Duodenal mucosa (tissue), 2 donors: ENCODE measurements around the gene IQCE.

Experiments used
- H3K27ac ChIP-seq: one replicate; pipeline ENCODE4 v1.7.0; 2013; ENCODE audit warnings: low read depth, low read length
- H3K27me3 ChIP-seq, 2 donors: one replicate each; pipeline ENCODE4 v1.7.0; 2013; ENCODE audit warnings: low read length in 2 of 2, control low read depth in 1 of 2; ENCODE audit not compliant: insufficient read depth in 2 of 2, control insufficient read depth in 1 of 2
- H3K36me3 ChIP-seq, 2 donors: one replicate each; pipeline ENCODE4 v1.7.0; 2013; ENCODE audit warnings: low read length in 2 of 2, control low read depth in 1 of 2; ENCODE audit not compliant: insufficient read depth in 2 of 2, control insufficient read depth in 1 of 2
- H3K4me1 ChIP-seq, 2 donors: one replicate each; pipeline ENCODE4 v1.7.0; 2013; ENCODE audit warnings: low read length in 2 of 2, control low read depth in 1 of 2; ENCODE audit not compliant: insufficient read depth in 2 of 2, control insufficient read depth in 1 of 2
- H3K4me3 ChIP-seq, 2 donors: one replicate each; pipeline ENCODE4 v1.7.0; 2013; ENCODE audit warnings: low read length in 2 of 2, low read depth in 1 of 2
- H3K9ac ChIP-seq, 2 donors: one replicate each; pipeline ENCODE4 v1.7.0; 2013; ENCODE audit warnings: low read length in 2 of 2, low read depth in 1 of 2
- H3K9me3 ChIP-seq, 2 donors: one replicate each; pipeline ENCODE4 v1.7.0; 2013; ENCODE audit warnings: low read length in 2 of 2, control low read depth in 1 of 2; ENCODE audit not compliant: control insufficient read depth in 1 of 2

Gene IQCE

GRCh38 chr7:2646680-2647571 lies 88.1 kb downstream of the IQCE start:
- Histone ChIP-seq H3K36me3 (peaks cover 14 to 27% of the 10 kb centered on the region in 2 donors), H3K27ac (no peak overlapping the region), H3K4me1 (peaks cover 4 to 13% of the 10 kb centered on the region in 2 donors), H3K27me3 (no peaks in the 10 kb centered on the region), H3K9me3 (no peaks in the 10 kb centered on the region), H3K9ac (no peak overlapping the region), H3K4me3 (no peak overlapping the region)

- Histone ChIP-seq H3K4me1 (peaks cover 4 to 13% of the 10 kb centered on the region in 2 donors), H3K27me3 (no peaks in the 10 kb centered on the region), H3K36me3 (peaks cover 14 to 31% of the 10 kb centered on the region in 2 donors), H3K9me3 (no peaks in the 10 kb centered on the region), H3K27ac (no peak overlapping the region), H3K4me3 (no peak overlapping the region), H3K9ac (no peak overlapping the region)
Observed at GRCh38 chr7:2647594-2648172, 88.9 kb downstream of the IQCE start.

- Histone ChIP-seq H3K27ac (no peak overlapping the region), H3K9me3 (no peaks in the 10 kb centered on the region), H3K4me3 (no peak overlapping the region), H3K4me1 (peaks cover 4 to 12% of the 10 kb centered on the region in 2 donors), H3K27me3 (no peaks in the 10 kb centered on the region), H3K36me3 (peaks cover 14 to 31% of the 10 kb centered on the region in 2 donors), H3K9ac (no peak overlapping the region)
Observed at GRCh38 chr7:2649139-2649838, 90.5 kb downstream of the IQCE start.

DNA sequence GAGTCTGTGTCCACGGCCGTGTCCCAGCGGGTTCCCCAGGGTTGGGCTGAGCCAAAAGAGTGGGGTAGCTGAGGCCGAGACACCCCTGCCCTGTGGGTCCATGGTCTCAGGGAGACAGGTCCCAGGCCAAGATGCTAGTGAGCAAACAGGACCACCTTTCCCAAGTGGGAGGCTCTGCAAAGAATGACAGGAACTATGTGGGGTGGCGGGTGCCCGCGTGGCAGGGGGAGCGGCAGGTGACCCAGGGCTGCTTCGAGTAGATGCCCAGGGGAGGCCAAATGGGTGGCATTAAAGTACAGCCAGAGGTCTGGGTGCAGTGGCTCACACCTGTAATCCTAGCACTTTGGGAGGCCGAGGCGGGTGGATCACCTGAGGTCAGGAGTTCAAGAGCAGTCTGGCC lies 91.2 kb downstream of the IQCE start:
- Histone ChIP-seq H3K36me3 (peaks cover 14 to 31% of the 10 kb centered on the region in 2 donors), H3K9ac (no peak overlapping the region), H3K27ac (no peak overlapping the region), H3K9me3 (no peaks in the 10 kb centered on the region), H3K27me3 (no peaks in the 10 kb centered on the region), H3K4me3 (no peak overlapping the region), H3K4me1 (peaks cover 0 to 5% of the 10 kb centered on the region in 2 donors)

GRCh38 chr7:2650451-2650850 lies 91.7 kb downstream of the IQCE start:
- Histone ChIP-seq H3K4me1 (peaks cover 0 to under 1% of the 10 kb centered on the region in 2 donors), H3K4me3 (no peak overlapping the region), H3K27ac (no peak overlapping the region), H3K27me3 (no peaks in the 10 kb centered on the region), H3K36me3 (peaks cover 14 to 31% of the 10 kb centered on the region in 2 donors), H3K9me3 (no peaks in the 10 kb centered on the region), H3K9ac (no peak overlapping the region)

DNA sequence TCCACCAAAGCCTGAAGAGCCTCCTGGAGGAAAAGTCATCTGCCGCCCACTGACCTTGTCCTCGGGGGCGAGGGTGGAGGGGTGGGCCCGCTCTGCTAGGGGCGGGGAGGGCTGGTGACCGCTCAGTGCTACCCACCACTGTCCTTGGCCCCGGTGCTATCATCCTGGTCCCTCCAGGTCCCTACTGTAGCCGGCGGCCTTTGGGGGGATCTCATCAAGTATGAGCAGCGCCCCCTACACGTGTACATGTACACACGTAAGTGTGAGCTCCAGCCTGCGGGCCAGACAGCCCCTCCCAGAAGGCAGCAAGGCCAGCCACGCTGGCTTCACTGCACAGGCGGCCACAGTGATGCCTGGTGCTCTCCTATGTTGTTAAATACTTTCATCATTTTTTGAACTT lies 92.6 kb downstream of the IQCE start:
- H3K36me3 ChIP-seq = peaks cover 15 to 36% of the 10 kb centered on the region in 2 donors

GRCh38 chr7:2651847-2652735 lies 93.3 kb downstream of the IQCE start:
- no peaks in the 10 kb centered on the region for H3K27me3 ChIP-seq
- no peaks in the 10 kb centered on the region for H3K9me3 ChIP-seq
- H3K36me3 ChIP-seq = peaks cover 22 to 43% of the 10 kb centered on the region in 2 donors
- no peak overlapping the region for H3K9ac ChIP-seq
- H3K27ac ChIP-seq = no peak overlapping the region
- no peak overlapping the region for H3K4me3 ChIP-seq
- no peaks in the 10 kb centered on the region for H3K4me1 ChIP-seq

More for the DNA sequence above, 92.6 kb downstream of the IQCE start:
- no peak overlapping the region for H3K9ac ChIP-seq
- H3K27ac ChIP-seq = no peak overlapping the region
- H3K4me1 ChIP-seq = no peaks in the 10 kb centered on the region
- no peaks in the 10 kb centered on the region for H3K9me3 ChIP-seq
- H3K4me3 ChIP-seq = no peak overlapping the region
- H3K27me3 ChIP-seq = no peaks in the 10 kb centered on the region

DNA sequence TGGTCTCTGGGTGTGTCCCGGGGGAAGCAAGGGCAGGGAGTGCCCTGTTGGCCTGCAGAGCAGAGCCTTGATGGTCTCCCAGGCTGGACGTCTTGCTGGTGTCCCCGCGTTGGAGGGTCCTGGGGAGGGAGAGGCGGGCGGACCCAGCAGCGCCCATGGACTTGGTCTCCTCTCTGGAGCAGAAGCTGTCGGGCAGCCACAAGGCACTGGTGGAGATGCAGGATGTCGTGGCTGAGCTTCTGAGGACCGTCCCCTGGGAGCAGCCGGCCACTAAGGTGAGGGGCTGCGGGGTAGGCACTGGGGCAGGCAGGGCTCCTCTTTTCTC lies 93.9 kb downstream of the IQCE start:
- H3K4me3 ChIP-seq = no peak overlapping the region
- H3K9me3 ChIP-seq = no peaks in the 10 kb centered on the region
- H3K36me3 ChIP-seq = peaks cover 24 to 45% of the 10 kb centered on the region in 2 donors
- no peak overlapping the region for H3K9ac ChIP-seq
- no peak overlapping the region for H3K27ac ChIP-seq
- no peaks in the 10 kb centered on the region for H3K27me3 ChIP-seq
- no peaks in the 10 kb centered on the region for H3K4me1 ChIP-seq

DNA sequence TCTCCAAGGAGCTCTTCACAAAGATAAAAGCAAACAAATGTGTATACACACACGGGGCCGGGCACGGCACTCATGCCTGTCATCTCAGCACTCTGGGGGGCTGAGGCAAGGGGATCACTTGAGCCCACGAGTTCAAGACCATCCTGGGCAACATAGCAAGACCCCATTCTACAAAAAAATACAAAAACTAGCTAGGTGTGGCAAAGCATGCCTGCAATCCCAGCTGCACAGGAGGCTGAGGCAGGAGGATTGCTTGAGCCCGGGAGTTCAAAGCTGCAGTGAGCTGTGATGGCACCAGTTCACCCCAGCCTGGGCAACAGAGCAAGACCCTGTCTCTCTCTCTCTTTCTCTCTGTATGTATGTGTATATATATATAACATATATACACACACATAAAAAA lies 95.3 kb downstream of the IQCE start:
- Histone ChIP-seq H3K36me3 (peaks cover 16 to 43% of the 10 kb centered on the region in 2 donors), H3K9me3 (no peaks in the 10 kb centered on the region)

More for the DNA sequence above, 95.3 kb downstream of the IQCE start:
- Histone ChIP-seq H3K27me3 (no peaks in the 10 kb centered on the region), H3K4me1 (no peaks in the 10 kb centered on the region), H3K9ac (no peak overlapping the region), H3K4me3 (no peak overlapping the region), H3K27ac (no peak overlapping the region)
